ENCODE results near the gene BACH2. TPM values are rescaled to one million over a fixed set of nuclear protein-coding genes. Genes with fewer than 3 reads are reported as not detected.

BACH2 gene
- total and polyA plus RNA-seq, 9 of the 15 experiments (the other 6 are each of a cell fraction or from before 2014, with no cell fraction given), result 0.06 to 3.1 (median 0.59) TPM

DNA sequence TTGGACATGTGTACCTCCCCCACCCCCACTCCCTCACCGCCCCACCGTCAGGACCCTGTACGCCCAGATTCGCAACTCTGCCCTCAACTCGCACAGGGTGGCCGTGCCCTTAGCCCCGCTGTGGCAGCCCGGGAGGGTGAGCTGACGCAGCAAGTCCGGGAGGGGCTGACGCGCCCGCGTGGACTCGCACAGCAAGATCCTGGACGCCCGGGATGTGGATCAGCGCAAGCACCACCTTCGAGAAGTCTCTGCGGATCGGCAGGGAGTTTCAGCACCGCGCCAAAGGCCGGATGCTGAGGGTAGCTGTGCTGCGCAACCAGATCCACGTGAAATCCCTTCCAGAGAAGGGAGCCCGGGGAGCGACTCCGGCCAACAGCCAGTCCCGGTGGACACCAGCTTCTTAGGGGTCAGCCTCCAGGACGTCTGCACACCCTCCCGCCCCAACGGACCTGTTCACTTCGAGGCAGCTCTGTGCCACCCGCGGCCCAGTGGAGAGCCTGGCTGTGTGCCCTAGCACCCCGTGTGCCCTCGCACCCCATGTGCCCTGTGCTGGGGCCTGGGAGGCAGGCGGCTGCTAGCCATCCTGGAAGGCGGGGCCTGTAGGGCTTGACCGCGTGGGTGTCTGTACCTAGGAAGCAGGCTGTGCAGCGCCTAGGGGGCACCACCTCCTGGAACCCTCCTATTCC, 409.0 kb downstream of the BACH2 start:
- Histone ChIP-seq H3K9me3 (replicated peaks; ENCODE audit: control insufficient read depth, insufficient read depth, low read depth, low read length) (no peaks in the 10 kb centered on the region), H4K20me1 (replicated peaks; ENCODE audit: control insufficient read depth, insufficient read depth, low read length) (no peaks in the 10 kb centered on the region), H3K4me3 (no peak overlapping the region), H3K9ac (ENCODE audit: insufficient read depth in 1 of 2, low read depth in 2 of 2, low read length in 2 of 2) (no peak overlapping the region), H3K4me1 (replicated peaks in 1 of 2; ENCODE audit: control insufficient read depth in 2 of 2, insufficient read depth in 2 of 2, low read length in 2 of 2) (peaks cover 0 to 22% of the 10 kb centered on the region in 2 experiments; a peak in 2 of 5 replicates), H3K79me2 (ENCODE audit: control insufficient read depth, insufficient read depth, low read length) (no peaks in the 10 kb centered on the region), H2AFZ (ENCODE audit: low read depth, low read length) (no peak overlapping the region), H3K36me3 (ENCODE audit: control insufficient read depth, insufficient read depth, low read length) (no peaks in the 10 kb centered on the region), H3K4me2 (ENCODE audit: insufficient read depth, low read length) (no peak overlapping the region), H3K9me1 (ENCODE audit: control insufficient read depth, insufficient read depth, low read length) (no peaks in the 10 kb centered on the region), H3K27me3 (ENCODE audit: control insufficient read depth in 2 of 2, insufficient read depth in 2 of 2, low read length in 2 of 2) (no peaks in the 10 kb centered on the region), H3K27ac (ENCODE audit: extremely low read depth, low read depth, low read length) (no peak overlapping the region)
- no peak for TF ChIP-seq HMG20A (CRISPR knock-in tag; conservative IDR thresholded peaks at IDR 0.05)
- TF ChIP-seq, protein P1, sequence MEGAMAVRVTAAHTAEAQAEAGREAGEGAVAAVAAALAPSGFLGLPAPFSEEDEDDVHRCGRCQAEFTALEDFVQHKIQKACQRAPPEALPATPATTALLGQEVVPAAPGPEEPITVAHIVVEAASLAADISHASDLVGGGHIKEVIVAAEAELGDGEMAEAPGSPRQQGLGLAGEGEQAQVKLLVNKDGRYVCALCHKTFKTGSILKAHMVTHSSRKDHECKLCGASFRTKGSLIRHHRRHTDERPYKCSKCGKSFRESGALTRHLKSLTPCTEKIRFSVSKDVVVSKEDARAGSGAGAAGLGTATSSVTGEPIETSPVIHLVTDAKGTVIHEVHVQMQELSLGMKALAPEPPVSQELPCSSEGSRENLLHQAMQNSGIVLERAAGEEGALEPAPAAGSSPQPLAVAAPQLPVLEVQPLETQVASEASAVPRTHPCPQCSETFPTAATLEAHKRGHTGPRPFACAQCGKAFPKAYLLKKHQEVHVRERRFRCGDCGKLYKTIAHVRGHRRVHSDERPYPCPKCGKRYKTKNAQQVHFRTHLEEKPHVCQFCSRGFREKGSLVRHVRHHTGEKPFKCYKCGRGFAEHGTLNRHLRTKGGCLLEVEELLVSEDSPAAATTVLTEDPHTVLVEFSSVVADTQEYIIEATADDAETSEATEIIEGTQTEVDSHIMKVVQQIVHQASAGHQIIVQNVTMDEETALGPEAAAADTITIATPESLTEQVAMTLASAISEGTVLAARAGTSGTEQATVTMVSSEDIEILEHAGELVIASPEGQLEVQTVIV (CRISPR knock-in tag; IDR thresholded peaks at IDR 0.05; ENCODE audit: borderline replicate concordance), result no peak
- 0 out of 2 replicates have a peak, but pooled peaks have one; percentile 16 for TF ChIP-seq EGR1 (conservative IDR thresholded peaks at IDR 0.05)
- TF ChIP-seq, protein P2, sequence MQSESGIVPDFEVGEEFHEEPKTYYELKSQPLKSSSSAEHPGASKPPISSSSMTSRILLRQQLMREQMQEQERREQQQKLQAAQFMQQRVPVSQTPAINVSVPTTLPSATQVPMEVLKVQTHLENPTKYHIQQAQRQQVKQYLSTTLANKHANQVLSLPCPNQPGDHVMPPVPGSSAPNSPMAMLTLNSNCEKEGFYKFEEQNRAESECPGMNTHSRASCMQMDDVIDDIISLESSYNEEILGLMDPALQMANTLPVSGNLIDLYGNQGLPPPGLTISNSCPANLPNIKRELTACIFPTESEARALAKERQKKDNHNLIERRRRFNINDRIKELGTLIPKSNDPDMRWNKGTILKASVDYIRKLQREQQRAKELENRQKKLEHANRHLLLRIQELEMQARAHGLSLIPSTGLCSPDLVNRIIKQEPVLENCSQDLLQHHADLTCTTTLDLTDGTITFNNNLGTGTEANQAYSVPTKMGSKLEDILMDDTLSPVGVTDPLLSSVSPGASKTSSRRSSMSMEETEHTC (IDR thresholded peaks at IDR 0.05), result no peak
- no TSS peak for BruUV-seq (replicated peaks)
- intact Hi-C loops (cut with micrococcal nuclease), result no loop called here
- FAIRE-seq (no peak), DNase-seq (ENCODE audit: extremely low read depth in 1 of 4, low spot score in 3 of 4) (no peak), ATAC-seq (peak; percentile 34)
- ChIA-PET POLR2A (interaction anchor here (0.9 kb wide), 1 partner anchor 14 kb away, joined by 3 read pairs; no protein-coding TSS in a partner anchor), CTCF (ENCODE audit: low intra/inter-chr PET ratio) (no interaction called here)
- in situ Hi-C loops (cut with MboI), result no loop called here
- WGBS (ENCODE audit: insufficient coverage, low coverage, missing lambda C conversion rate), result 85% methylated on average over 19 of the region's 43 CpGs

Data from K562 (cell line).